Activated T-cell treated with anti-CD3 and anti-CD28 coated beads, Interleukin-2, amount 50 U/mL, for 72 hours (primary cell): ENCODE measurements around the gene MYO7B. TPM values are rescaled to one million over a fixed set of nuclear protein-coding genes. Genes with fewer than 3 reads are reported as not detected.
A peak's percentile ranks its signal among the peaks of the same experiment; 100 is the strongest.

Experiments used
- ATAC-seq, 2 donors: fragments of 150-1000 bp; cut with Tn5 transposase; replicated peaks in 1 of 2; 2 replicates each; pipeline ENCODE4 v1.10.0; 2021; ENCODE audit warnings: moderate library complexity in 2 of 2, mild to moderate bottlenecking in 1 of 2
- DNase-seq, 2 donors: peaks; one replicate each; pipeline ENCODE4 v3.0.0; 2021 to 2022; ENCODE audit warnings: mixed read lengths in 1 of 2
- H3K27ac Mint-ChIP-seq: one replicate; pipeline ENCODE4 v1.8.0; 2022; ENCODE audit warnings: mild to moderate bottlenecking, moderate library complexity, mixed read lengths
- H3K27me3 Mint-ChIP-seq: one replicate; pipeline ENCODE4 v1.8.0; 2022; ENCODE audit warnings: low read depth, mixed read lengths
- H3K36me3 Mint-ChIP-seq, 2 donors: one replicate each; pipeline ENCODE4 v1.8.0; 2022; ENCODE audit warnings: mixed read lengths in 2 of 2, mild to moderate bottlenecking in 1 of 2; ENCODE audit not compliant: insufficient read depth in 2 of 2
- H3K4me1 Mint-ChIP-seq: one replicate; pipeline ENCODE4 v1.8.0; 2022; ENCODE audit warnings: low read depth, mixed read lengths
- H3K4me3 Mint-ChIP-seq, 2 donors: one replicate each; pipeline ENCODE4 v1.8.0; 2022; ENCODE audit warnings: mild to moderate bottlenecking in 2 of 2, mixed read lengths in 2 of 2, moderate library complexity in 2 of 2
- H3K9me3 Mint-ChIP-seq, 2 donors: one replicate each; pipeline ENCODE4 v1.8.0; 2022; ENCODE audit warnings: mixed read lengths in 2 of 2
- total RNA-seq, 2 donors: library from RNA; stranded (reverse); gene quantifications; one replicate each; pipeline ENCODE4 v1.2.3, GENCODE V29; 2022

The MYO7B gene
- total RNA-seq, 2 donors from 2014 or later = 0.50 to 0.79 TPM

DNA sequence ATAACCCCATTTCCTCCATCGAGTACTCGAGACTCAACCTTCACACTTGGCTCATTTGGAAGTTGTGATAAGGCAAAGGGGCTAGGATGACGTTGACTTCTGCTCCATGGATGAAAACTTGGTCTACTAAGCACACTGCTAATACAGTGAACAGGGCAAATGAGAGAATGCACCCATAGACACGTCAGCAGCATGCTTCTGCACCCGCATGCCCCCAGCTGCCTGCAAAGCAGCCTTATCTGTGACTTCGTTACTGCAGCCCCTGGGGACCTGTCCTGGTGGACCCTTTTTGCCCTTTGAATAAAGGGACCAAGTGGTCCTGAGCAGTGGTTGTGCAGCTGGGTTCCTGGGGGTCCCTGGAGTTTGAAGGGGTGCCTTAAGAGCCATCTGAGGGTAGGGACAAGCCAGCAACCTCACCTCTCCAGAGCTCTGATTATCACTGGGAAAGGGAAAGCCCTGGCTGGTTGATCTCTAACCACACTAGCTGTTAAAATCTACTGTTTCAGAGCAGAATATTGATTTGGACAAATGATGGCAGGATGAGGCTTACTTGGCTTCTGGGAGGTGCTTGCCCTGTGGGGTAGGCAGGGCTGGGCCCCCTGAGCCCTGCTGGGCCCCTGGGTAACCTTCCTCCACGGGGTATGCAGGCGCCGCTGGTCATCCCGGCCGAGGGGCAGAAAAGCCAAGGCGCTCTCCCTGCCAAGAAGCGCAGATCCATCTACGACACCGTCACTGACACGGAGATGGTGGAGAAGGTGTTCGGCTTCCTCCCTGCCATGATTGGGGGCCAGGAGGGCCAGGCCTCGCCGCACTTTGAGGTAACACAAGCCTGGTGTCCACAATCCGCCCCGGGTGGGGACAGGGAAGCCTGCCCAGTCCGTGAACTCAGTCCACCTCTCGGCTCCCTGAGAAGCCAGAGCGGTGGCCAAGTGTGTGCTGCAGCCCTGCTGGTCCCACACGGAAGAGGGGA, 72.9 kb downstream of the MYO7B start:
- no peaks in the 10 kb centered on the region for H3K27me3 Mint-ChIP-seq
- H3K4me1 Mint-ChIP-seq = no peaks in the 10 kb centered on the region
- ATAC-seq (no peak), DNase-seq (no peak)
- H3K27ac Mint-ChIP-seq = no peak overlapping the region
- H3K4me3 Mint-ChIP-seq = no peak overlapping the region
- H3K36me3 Mint-ChIP-seq = peaks cover under 1 to 6% of the 10 kb centered on the region in 2 donors
- peaks cover 0 to 5% of the 10 kb centered on the region in 2 donors for H3K9me3 Mint-ChIP-seq

DNA sequence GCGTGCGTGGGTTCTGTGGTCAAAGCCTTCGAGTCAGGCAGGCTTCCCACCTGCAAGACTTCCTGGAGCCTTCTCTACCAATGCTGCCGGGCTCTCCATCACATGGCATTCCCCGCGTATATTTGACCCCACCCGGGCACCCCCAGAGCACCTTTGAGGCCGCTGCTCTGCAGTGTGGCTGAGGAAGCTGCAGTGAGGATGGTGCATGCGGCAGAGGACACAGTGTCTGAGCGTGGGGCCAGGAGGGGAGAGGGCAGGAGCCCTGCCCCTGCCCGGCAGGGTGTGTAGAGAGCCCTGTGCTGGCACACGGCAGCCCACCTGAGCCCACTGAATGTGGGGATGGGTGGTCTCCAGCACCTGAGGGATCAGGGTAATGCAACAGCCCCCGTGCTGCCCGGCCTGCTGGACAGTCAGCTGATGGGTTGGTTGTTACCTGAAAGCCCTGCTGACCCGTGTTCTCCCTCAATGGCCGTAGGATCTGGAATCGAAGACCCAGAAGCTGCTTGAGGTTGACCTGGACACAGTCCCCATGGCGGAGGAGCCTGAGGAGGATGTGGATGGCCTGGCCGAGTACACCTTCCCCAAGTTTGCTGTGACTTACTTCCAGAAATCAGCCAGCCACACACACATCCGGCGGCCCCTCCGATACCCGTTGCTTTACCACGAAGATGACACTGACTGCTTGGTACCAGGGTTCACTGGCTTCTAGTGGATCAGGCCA, 73.7 kb downstream of the MYO7B start:
- no peak for ATAC-seq
- peaks cover 3 to 5% of the 10 kb centered on the region in 2 donors for H3K9me3 Mint-ChIP-seq
- H3K27ac Mint-ChIP-seq = no peak overlapping the region
- H3K4me3 Mint-ChIP-seq = no peak overlapping the region
- no peaks in the 10 kb centered on the region for H3K27me3 Mint-ChIP-seq
- H3K4me1 Mint-ChIP-seq = no peaks in the 10 kb centered on the region
- H3K36me3 Mint-ChIP-seq = peaks cover 3 to 6% of the 10 kb centered on the region in 2 donors
- DNase-seq = no peak

DNA sequence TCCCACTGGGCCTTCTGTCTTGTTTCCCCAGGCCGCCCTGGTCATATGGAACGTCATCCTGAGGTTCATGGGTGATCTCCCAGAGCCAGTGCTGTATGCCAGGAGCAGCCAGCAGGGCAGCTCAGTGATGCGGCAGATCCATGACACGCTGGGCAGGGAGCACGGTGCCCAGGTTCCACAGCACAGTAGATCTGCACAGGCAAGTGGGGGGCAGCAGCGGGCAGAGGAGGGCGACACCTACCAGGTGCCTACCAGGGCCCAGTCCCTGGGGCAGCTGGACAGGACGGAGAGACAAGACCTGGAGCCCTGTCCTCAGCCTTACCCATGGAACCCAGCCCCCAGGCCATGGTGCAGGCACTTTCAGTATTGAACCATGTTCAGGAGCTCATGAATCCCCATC, 74.3 kb downstream of the MYO7B start:
- DNase-seq = no peak
- ATAC-seq = no peak
- peaks cover 3 to 5% of the 10 kb centered on the region in 2 donors for H3K9me3 Mint-ChIP-seq
- H3K4me3 Mint-ChIP-seq = no peak overlapping the region
- no peaks in the 10 kb centered on the region for H3K27me3 Mint-ChIP-seq
- H3K27ac Mint-ChIP-seq = no peak overlapping the region
- peaks cover 3 to 6% of the 10 kb centered on the region in 2 donors for H3K36me3 Mint-ChIP-seq
- H3K4me1 Mint-ChIP-seq = no peaks in the 10 kb centered on the region

DNA sequence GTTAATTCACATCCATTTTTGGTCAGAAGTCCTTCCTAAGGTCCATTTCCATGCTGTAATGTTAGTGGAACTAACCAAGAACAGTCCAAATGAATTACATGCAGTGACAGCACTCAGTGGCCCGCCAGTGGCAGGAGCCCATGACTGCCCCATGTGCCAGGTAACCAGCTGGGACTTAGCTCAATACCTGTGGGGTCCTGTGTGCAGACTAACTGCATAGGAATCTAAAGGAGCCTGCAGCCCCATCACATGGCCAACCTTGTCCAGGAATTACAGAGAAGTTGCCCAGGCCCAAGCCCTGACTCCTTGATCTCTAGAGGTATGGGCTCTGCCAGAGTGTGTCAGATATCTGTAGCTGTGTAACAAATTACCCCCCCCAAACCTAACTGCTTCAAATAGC, 75.1 kb downstream of the MYO7B start:
- ATAC-seq (no peak), DNase-seq (no peak)
- no peaks in the 10 kb centered on the region for H3K27me3 Mint-ChIP-seq
- peaks cover 3 to 6% of the 10 kb centered on the region in 2 donors for H3K36me3 Mint-ChIP-seq
- H3K27ac Mint-ChIP-seq = no peak overlapping the region
- H3K9me3 Mint-ChIP-seq = peaks cover 3 to 5% of the 10 kb centered on the region in 2 donors
- no peak overlapping the region for H3K4me3 Mint-ChIP-seq
- peaks cover under 1% of the 10 kb centered on the region for H3K4me1 Mint-ChIP-seq

GRCh38 chr2:127611076-127611925, 75.8 kb downstream of the MYO7B start:
- peaks cover 3 to 6% of the 10 kb centered on the region in 2 donors for H3K36me3 Mint-ChIP-seq
- peaks cover 3 to 5% of the 10 kb centered on the region in 2 donors for H3K9me3 Mint-ChIP-seq
- no peak overlapping the region for H3K4me3 Mint-ChIP-seq
- H3K27ac Mint-ChIP-seq = no peak overlapping the region
- peaks cover 7% of the 10 kb centered on the region for H3K27me3 Mint-ChIP-seq
- DNase-seq (no peak), ATAC-seq (no peak)
- H3K4me1 Mint-ChIP-seq = peaks cover 8% of the 10 kb centered on the region

DNA sequence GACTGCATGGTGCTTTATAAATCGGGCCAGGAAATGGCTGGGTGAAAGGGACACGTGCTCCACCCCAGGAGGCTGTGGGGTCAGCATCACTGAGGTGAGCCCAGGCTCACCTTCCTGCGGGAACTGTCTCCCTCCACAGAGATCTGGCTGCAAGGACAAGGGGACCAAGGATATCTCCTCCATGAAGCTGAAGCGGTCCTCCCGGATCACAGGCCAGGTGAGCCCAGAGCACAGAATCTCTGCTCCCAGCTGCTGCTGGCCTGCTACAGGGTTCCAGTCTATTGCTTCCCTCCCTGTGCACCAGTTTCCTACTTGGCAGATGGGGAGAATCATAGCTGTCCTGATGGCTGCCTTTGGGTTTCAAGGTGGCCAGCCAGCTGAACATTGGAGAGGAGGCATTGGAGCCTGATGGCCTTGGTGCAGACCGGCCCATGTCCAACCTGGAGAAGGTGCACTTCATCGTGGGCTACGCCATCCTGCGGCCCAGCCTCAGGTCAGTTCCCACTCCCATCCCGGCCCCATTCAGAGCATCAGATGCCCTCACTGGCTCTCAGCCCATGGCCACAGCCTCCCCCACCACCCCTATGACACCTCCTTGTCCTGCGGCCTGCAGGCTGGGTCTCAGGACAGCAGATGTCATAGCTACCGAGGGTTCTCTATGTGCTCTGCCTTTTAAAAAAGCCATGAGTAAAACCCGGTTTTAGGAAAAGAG, 76.8 kb downstream of the MYO7B start:
- Mint-ChIP-seq H3K27ac (no peak overlapping the region), H3K4me1 (peaks cover 14% of the 10 kb centered on the region), H3K36me3 (peaks cover 3 to 6% of the 10 kb centered on the region in 2 donors), H3K9me3 (peaks cover 3 to 5% of the 10 kb centered on the region in 2 donors), H3K4me3 (no peak overlapping the region), H3K27me3 (peaks cover 11% of the 10 kb centered on the region)
- ATAC-seq (no peak), DNase-seq (no peak)

GRCh38 chr2:127614246-127614645, 78.8 kb downstream of the MYO7B start:
- ATAC-seq = no peak
- Mint-ChIP-seq H3K36me3 (peaks cover 3 to 6% of the 10 kb centered on the region in 2 donors), H3K27me3 (peaks cover 11% of the 10 kb centered on the region), H3K27ac (no peak overlapping the region), H3K9me3 (peaks cover 3 to 5% of the 10 kb centered on the region in 2 donors), H3K4me1 (peaks cover 14% of the 10 kb centered on the region), H3K4me3 (no peak overlapping the region)
- no peak for DNase-seq

- Mint-ChIP-seq H3K4me3 (no peak overlapping the region), H3K4me1 (peaks cover 14% of the 10 kb centered on the region), H3K9me3 (peaks cover 3 to 5% of the 10 kb centered on the region in 2 donors), H3K27me3 (peaks cover 11% of the 10 kb centered on the region), H3K27ac (no peak overlapping the region), H3K36me3 (peaks cover 3 to 6% of the 10 kb centered on the region in 2 donors)
- no peak for ATAC-seq
- DNase-seq = no peak
Observed at GRCh38 chr2:127614731-127615130, 79.2 kb downstream of the MYO7B start.

- H3K36me3 Mint-ChIP-seq = peaks cover 3 to 6% of the 10 kb centered on the region in 2 donors
- no peak overlapping the region for H3K27ac Mint-ChIP-seq
- H3K4me1 Mint-ChIP-seq = peaks cover 14% of the 10 kb centered on the region
- H3K27me3 Mint-ChIP-seq = peaks cover 11% of the 10 kb centered on the region
- DNase-seq (no peak), ATAC-seq (no peak)
- peaks cover 3 to 5% of the 10 kb centered on the region in 2 donors for H3K9me3 Mint-ChIP-seq
- peak overlapping the region; percentile 33 to 42 for H3K4me3 Mint-ChIP-seq
Observed at GRCh38 chr2:127615511-127616166, 80.2 kb downstream of the MYO7B start.

GRCh38 chr2:127618551-127619202, 83.2 kb downstream of the MYO7B start:
- Mint-ChIP-seq H3K4me3 (no peak overlapping the region), H3K4me1 (peaks cover 14% of the 10 kb centered on the region), H3K9me3 (peaks cover 0 to 3% of the 10 kb centered on the region in 2 donors), H3K36me3 (peaks cover 0 to 3% of the 10 kb centered on the region in 2 donors), H3K27me3 (peaks cover 11% of the 10 kb centered on the region), H3K27ac (no peak overlapping the region)
- DNase-seq (no peak), ATAC-seq (no peak)

GRCh38 chr2:127619203-127619590, 83.7 kb downstream of the MYO7B start:
- Mint-ChIP-seq H3K4me1 (peaks cover 14% of the 10 kb centered on the region), H3K36me3 (no peaks in the 10 kb centered on the region), H3K27ac (no peak overlapping the region), H3K4me3 (no peak overlapping the region), H3K9me3 (no peaks in the 10 kb centered on the region), H3K27me3 (peaks cover 11% of the 10 kb centered on the region)
- ATAC-seq (no peak), DNase-seq (no peak)
